CD8-positive, alpha-beta memory T cell (primary cell): ENCODE data around the gene GAPVD1. TPM values are rescaled to one million over a fixed set of nuclear protein-coding genes. Genes with fewer than 3 reads are reported as not detected.

Source experiments
- CTCF ChIA-PET: fragments of 350-600 bp; sonication (Branson Sonifier 250); formaldehyde crosslinking; loops from one replicate; lab custom pipeline; 2021; ENCODE audit warnings: antibody characterized with exemption; lab: Charles Lee
- POLR2A ChIA-PET: fragments of 350-600 bp; sonication (Branson Sonifier 250); formaldehyde crosslinking; loops from one replicate; lab custom pipeline; 2021; ENCODE audit warnings: antibody characterized with exemption; lab: Charles Lee
- DNase-seq, 5 donors: peaks; one replicate each; pipeline versions ENCODE4 v3.0.0 to v3.0.0-alpha.2; 2020 to 2022; ENCODE audit warnings: mixed read lengths in 1 of 5
- H3K27ac ChIP-seq: one replicate; pipeline ENCODE4 v1.7.0; 2013; ENCODE audit warnings: low read depth, mild to moderate bottlenecking, low read length, moderate library complexity
- H3K27me3 ChIP-seq: 2 replicates; pipeline ENCODE4 v1.7.0; 2013; ENCODE audit warnings: low read length, mild to moderate bottlenecking; ENCODE audit not compliant: insufficient read depth, poor library complexity, severe bottlenecking
- H3K36me3 ChIP-seq: 2 replicates; pipeline ENCODE4 v1.7.0; 2013; ENCODE audit warnings: mild to moderate bottlenecking, low read length, moderate library complexity; ENCODE audit not compliant: insufficient read depth
- H3K4me1 ChIP-seq: 2 replicates; pipeline ENCODE4 v1.7.0; 2013; ENCODE audit warnings: mild to moderate bottlenecking, low read length, moderate library complexity; ENCODE audit not compliant: insufficient read depth
- H3K4me3 ChIP-seq: 2 replicates; pipeline ENCODE4 v1.7.0; 2013; ENCODE audit warnings: mild to moderate bottlenecking, low read length
- H3K9me3 ChIP-seq: 2 replicates; pipeline ENCODE4 v1.7.0; 2013; ENCODE audit warnings: mild to moderate bottlenecking, low read length
- H3K27ac Mint-ChIP-seq, 8 donors: one replicate each; pipeline ENCODE4 v1.8.0; 2020 to 2021; ENCODE audit warnings: mixed read lengths in 8 of 8, mild to moderate bottlenecking in 6 of 8, inconsistent platforms in 3 of 8, moderate library complexity in 3 of 8
- H3K27me3 Mint-ChIP-seq, 2 donors: one replicate each; pipeline ENCODE4 v1.8.0; 2020 to 2021; ENCODE audit warnings: mixed read lengths in 2 of 2, mild to moderate bottlenecking in 1 of 2, moderate library complexity in 1 of 2
- H3K36me3 Mint-ChIP-seq, 3 donors: one replicate each; pipeline ENCODE4 v1.8.0; 2020 to 2021; ENCODE audit warnings: mixed read lengths in 3 of 3, inconsistent platforms in 1 of 3, mild to moderate bottlenecking in 1 of 3
- H3K4me1 Mint-ChIP-seq, 3 donors: one replicate each; pipeline ENCODE4 v1.8.0; 2020 to 2021; ENCODE audit warnings: mixed read lengths in 3 of 3, inconsistent platforms in 1 of 3, mild to moderate bottlenecking in 1 of 3
- H3K4me3 Mint-ChIP-seq, 7 donors: one replicate each; pipeline ENCODE4 v1.8.0; 2020 to 2021; ENCODE audit warnings: mixed read lengths in 7 of 7, mild to moderate bottlenecking in 6 of 7, moderate library complexity in 4 of 7, inconsistent platforms in 2 of 7
- H3K9me3 Mint-ChIP-seq, 5 donors: one replicate each; pipeline ENCODE4 v1.8.0; 2020 to 2022; ENCODE audit warnings: mixed read lengths in 5 of 5, mild to moderate bottlenecking in 3 of 5, moderate library complexity in 2 of 5, inconsistent platforms in 1 of 5
- polyA plus RNA-seq: library from polyadenylated mRNA; unstranded; fragments of 300-500 nt; fragmentation: Illumina TruSeq; gene quantifications from one replicate; pipeline ENCODE4 v1.2.3, GENCODE V29; 2021
- total RNA-seq, 2 experiments: library from RNA; stranded (reverse); gene quantifications; one replicate each; pipeline ENCODE4 v1.2.3, GENCODE V29; 2021

The GAPVD1 gene
- total and polyA plus RNA-seq, 3 experiments from 2014 or later, result 42.7 to 55.4 (median 44.8) TPM

DNA sequence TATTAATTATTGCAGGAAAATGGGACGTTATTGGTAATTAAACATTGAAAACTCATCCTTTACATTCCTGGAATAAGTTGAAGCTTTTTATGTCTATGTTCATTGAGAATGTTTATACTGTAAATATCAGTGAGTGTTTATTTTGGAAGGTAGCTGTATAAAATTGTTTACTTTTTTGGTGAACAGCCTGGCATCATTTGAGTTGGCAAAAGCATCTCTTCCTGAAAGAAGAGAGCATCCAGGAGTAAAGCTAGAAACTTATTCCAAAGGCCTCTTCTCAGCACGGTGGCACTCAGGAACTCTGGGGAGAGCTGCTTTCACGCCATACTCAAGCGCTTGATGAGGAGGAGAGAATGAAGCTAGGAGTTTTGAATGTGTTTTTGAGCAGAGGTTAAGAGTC lies 79.9 kb downstream of the GAPVD1 start:
- H3K9me3 ChIP-seq, result no peaks in the 10 kb centered on the region
- no peaks in the 10 kb centered on the region for H3K9me3 Mint-ChIP-seq
- no peak overlapping the region for H3K27ac Mint-ChIP-seq
- POLR2A ChIA-PET, result interaction anchor here (0.5 kb wide), 1 partner anchor 81 kb away, joined by 3 read pairs; no protein-coding TSS in a partner anchor
- no peaks in the 10 kb centered on the region for H3K4me1 ChIP-seq
- CTCF ChIA-PET, result interaction anchor here (0.8 to 1.6 kb wide), 3 partner anchors 16 to 22 kb away, joined by 3 read pairs; no protein-coding TSS in a partner anchor
- no peaks in the 10 kb centered on the region for H3K27me3 Mint-ChIP-seq
- no peaks in the 10 kb centered on the region for H3K27me3 ChIP-seq
- DNase-seq, result no peak
- H3K4me3 Mint-ChIP-seq, result no peak overlapping the region
- no peak overlapping the region for H3K4me3 ChIP-seq
- H3K4me1 Mint-ChIP-seq, result no peaks in the 10 kb centered on the region
- H3K27ac ChIP-seq, result no peak overlapping the region
- peaks cover 41% of the 10 kb centered on the region for H3K36me3 ChIP-seq
- H3K36me3 Mint-ChIP-seq, result peaks cover 4 to 88% (median 16%) of the 10 kb centered on the region in 3 donors

DNA sequence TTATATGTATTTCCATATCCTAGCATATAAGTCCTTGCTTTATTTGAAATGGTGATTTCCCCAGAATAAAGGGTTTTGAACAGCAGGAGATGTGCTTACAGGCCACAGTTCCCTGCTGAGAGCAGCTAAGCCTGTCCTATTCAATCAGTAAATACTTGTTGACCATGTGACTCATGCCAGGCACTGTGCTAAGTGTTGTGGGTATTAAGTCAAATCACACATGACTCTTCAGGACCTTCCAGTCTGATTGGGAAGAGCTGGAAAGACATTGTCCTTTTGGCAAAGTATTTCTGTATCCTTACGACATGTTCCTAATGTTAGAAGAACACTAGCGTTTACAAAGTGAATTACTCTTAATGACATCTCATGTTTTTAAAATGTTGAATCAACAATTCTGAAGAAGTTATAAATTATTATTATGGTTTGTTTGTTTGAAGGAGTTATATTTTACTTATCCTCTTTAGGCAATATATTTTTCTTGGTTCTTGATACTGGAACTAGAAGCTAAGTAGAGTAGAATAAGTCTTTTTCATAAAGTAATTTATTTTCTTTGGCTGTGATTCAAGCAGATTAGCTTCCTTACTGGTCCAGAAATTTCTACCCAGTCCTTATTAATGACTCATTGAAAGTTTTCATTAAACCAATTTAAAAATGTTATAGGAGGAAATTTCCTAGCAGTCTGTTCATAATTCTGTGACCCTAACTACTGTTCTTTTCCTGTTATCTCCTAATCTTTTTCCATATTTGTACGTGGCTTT lies 82.1 kb downstream of the GAPVD1 start:
- Histone ChIP-seq H3K4me1 (no peaks in the 10 kb centered on the region), H3K9me3 (no peaks in the 10 kb centered on the region), H3K27me3 (no peaks in the 10 kb centered on the region), H3K36me3 (peaks cover 54% of the 10 kb centered on the region), H3K4me3 (no peak overlapping the region), H3K27ac (no peak overlapping the region)
- H3K4me3 Mint-ChIP-seq, result no peak overlapping the region
- H3K9me3 Mint-ChIP-seq, result no peaks in the 10 kb centered on the region
- no peaks in the 10 kb centered on the region for H3K27me3 Mint-ChIP-seq
- no peak for DNase-seq
- H3K27ac Mint-ChIP-seq, result no peak overlapping the region
- no peaks in the 10 kb centered on the region for H3K4me1 Mint-ChIP-seq
- peaks cover 8 to 87% (median 17%) of the 10 kb centered on the region in 3 donors for H3K36me3 Mint-ChIP-seq
- POLR2A ChIA-PET, result no interaction called here
- CTCF ChIA-PET, result no interaction called here

DNA sequence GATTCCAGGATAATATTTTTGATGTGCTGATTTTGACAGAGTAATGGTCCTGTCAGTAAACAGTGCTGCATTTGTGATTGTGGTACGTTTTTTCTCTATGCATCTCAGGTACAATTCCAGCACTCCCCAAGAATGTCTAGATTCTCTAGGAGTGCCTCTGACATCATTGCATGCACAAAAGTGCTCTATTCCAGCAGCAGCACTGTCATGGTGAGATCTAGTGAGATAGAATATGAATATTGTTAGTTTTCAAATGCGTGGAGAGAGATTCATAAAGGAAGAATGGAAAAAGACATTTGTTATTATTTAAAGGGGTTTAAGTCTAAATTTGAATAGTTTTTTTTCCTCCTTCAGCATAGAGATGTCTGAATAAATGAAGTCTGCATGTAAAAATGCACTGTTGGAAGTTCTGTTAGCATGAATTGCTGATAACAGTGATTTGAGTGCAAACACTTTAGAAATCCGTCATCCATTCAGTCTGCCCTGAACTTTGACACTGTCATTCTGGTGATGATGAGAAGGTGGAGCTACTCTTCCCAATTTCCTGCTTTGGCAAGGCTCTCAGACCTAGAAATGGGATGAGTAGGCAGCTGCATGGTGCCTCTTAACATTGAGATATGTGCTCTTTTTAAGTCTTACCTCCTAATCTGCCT lies 84.6 kb downstream of the GAPVD1 start:
- H3K36me3 Mint-ChIP-seq, result peaks cover 24 to 90% (median 29%) of the 10 kb centered on the region in 3 donors
- POLR2A ChIA-PET, result no interaction called here
- H3K9me3 Mint-ChIP-seq, result no peaks in the 10 kb centered on the region
- H3K4me1 ChIP-seq, result no peaks in the 10 kb centered on the region
- H3K27ac Mint-ChIP-seq, result no peak overlapping the region
- H3K4me3 ChIP-seq, result no peak overlapping the region
- H3K27ac ChIP-seq, result no peak overlapping the region
- no peak overlapping the region for H3K4me3 Mint-ChIP-seq
- CTCF ChIA-PET, result no interaction called here
- H3K9me3 ChIP-seq, result no peaks in the 10 kb centered on the region
- H3K4me1 Mint-ChIP-seq, result no peaks in the 10 kb centered on the region
- no peaks in the 10 kb centered on the region for H3K27me3 Mint-ChIP-seq
- H3K27me3 ChIP-seq, result no peaks in the 10 kb centered on the region
- no peak for DNase-seq
- H3K36me3 ChIP-seq, result peaks cover 70% of the 10 kb centered on the region

DNA sequence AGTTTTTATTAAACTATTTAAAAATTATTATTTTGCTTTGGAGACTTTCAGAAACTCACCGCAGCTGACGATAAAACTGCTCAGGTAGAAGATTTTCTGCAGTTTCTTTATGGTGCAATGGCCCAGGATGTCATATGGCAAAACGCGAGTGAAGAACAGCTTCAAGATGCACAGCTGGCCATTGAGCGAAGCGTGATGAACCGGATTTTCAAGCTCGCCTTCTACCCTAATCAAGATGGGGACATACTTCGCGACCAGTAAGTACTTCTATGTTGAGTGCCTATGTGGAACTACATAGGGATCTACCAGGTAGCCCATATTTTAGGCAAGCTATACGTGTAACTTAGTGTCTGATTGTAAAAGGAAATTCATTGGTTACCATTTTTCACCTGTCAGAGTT lies 94.0 kb downstream of the GAPVD1 start:
- ChIA-PET CTCF (no interaction called here), POLR2A (no interaction called here)
- Mint-ChIP-seq H3K27me3 (no peaks in the 10 kb centered on the region), H3K36me3 (peaks cover 15 to 91% (median 29%) of the 10 kb centered on the region in 3 donors), H3K27ac (no peak overlapping the region), H3K9me3 (no peaks in the 10 kb centered on the region), H3K4me3 (no peak overlapping the region), H3K4me1 (no peaks in the 10 kb centered on the region)
- Histone ChIP-seq H3K4me1 (no peaks in the 10 kb centered on the region), H3K27me3 (no peaks in the 10 kb centered on the region), H3K9me3 (no peaks in the 10 kb centered on the region), H3K4me3 (no peak overlapping the region), H3K27ac (no peak overlapping the region), H3K36me3 (peaks cover 45% of the 10 kb centered on the region)
- no peak for DNase-seq

DNA sequence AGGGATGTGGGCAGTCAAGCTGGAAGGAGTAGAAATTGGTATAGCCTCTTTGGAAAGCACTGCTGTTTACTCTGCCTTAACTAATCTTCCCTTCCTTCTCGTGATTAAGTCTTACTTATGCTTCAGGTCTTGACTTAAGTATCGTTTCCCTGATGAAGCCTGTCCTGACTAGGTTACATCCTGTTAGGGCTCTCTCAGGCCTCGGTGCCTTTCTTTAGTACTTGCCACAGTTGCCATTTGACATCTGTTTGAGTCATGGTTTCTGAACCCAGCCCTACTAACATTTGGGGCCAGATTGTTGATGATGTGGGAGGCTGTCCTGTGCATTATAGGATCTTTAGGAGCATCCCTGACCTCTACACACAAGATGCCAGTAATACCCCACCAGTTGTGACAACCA lies 94.4 kb downstream of the GAPVD1 start:
- H3K4me3 ChIP-seq, result no peak overlapping the region
- peak overlapping the region in 1 of 8 donors; percentile 51 for H3K27ac Mint-ChIP-seq
- H3K4me1 ChIP-seq, result no peaks in the 10 kb centered on the region
- H3K36me3 ChIP-seq, result peaks cover 45% of the 10 kb centered on the region
- H3K36me3 Mint-ChIP-seq, result peaks cover 12 to 91% (median 26%) of the 10 kb centered on the region in 3 donors
- H3K9me3 Mint-ChIP-seq, result no peaks in the 10 kb centered on the region
- no peak overlapping the region for H3K4me3 Mint-ChIP-seq
- ChIA-PET POLR2A (no interaction called here), CTCF (no interaction called here)
- H3K4me1 Mint-ChIP-seq, result no peaks in the 10 kb centered on the region
- no peaks in the 10 kb centered on the region for H3K27me3 ChIP-seq
- DNase-seq, result no peak
- H3K27ac ChIP-seq, result no peak overlapping the region
- H3K9me3 ChIP-seq, result no peaks in the 10 kb centered on the region
- H3K27me3 Mint-ChIP-seq, result no peaks in the 10 kb centered on the region

DNA sequence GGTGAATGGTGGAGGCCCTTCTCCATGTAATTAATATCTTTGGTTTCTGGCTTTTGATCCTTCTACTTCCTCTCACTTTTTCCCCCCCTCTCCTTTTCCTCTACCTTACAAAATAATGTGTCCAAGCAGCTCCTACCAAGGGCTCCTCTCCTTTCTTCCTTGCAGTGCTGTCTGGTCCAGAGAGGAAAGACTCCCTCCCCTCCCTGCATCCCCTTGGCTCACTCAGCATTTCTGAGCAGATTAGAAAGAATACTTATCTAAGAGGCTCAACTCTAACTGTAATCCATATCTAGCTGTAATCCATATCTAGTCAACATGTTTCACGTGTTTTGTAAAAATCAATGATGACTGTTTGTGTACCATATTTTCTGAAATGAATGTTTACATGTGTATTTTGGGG lies 97.4 kb downstream of the GAPVD1 start:
- ChIA-PET CTCF (interaction anchor here (1.3 kb wide), 1 partner anchor 10 kb away, joined by 4 read pairs; no protein-coding TSS in a partner anchor), POLR2A (interaction anchor here (0.6 kb wide), 1 partner anchor 465 kb away, joined by 3 read pairs; no protein-coding TSS in a partner anchor)
- Histone ChIP-seq H3K9me3 (no peaks in the 10 kb centered on the region), H3K27me3 (no peaks in the 10 kb centered on the region), H3K27ac (no peak overlapping the region), H3K4me1 (no peaks in the 10 kb centered on the region), H3K4me3 (no peak overlapping the region), H3K36me3 (peaks cover 56% of the 10 kb centered on the region)
- Mint-ChIP-seq H3K9me3 (no peaks in the 10 kb centered on the region), H3K27ac (peak overlapping the region in 4 of 8 donors; percentile 8 to 97 (median 60)), H3K4me3 (no peak overlapping the region), H3K4me1 (no peaks in the 10 kb centered on the region), H3K27me3 (no peaks in the 10 kb centered on the region), H3K36me3 (peaks cover 0 to 93% (median 14%) of the 10 kb centered on the region in 3 donors)
- DNase-seq, result no peak

DNA sequence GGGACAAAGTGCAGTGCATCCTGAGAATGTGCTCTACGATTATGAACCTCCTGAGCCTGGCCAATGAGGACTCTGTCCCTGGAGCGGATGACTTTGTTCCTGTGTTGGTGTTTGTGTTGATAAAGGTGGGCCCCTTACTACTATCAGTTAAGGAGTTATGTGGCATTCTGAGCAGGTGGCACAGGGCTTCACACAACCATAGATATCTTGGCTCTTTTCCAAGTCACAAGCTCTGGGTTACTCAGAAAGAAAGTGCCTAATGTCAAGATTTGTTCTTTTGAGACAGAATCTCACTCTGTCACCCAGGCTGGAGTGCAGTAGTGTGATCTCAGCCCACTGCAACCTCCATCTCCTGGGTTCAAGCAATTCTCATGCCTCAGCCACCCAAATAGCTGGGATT lies 99.0 kb downstream of the GAPVD1 start:
- H3K36me3 ChIP-seq, result peaks cover 55% of the 10 kb centered on the region
- no peak for DNase-seq
- Mint-ChIP-seq H3K36me3 (peaks cover 0 to 94% (median 15%) of the 10 kb centered on the region in 3 donors), H3K4me1 (no peaks in the 10 kb centered on the region), H3K27me3 (no peaks in the 10 kb centered on the region), H3K4me3 (no peak overlapping the region), H3K27ac (peak overlapping the region in 1 of 8 donors; percentile 32), H3K9me3 (no peaks in the 10 kb centered on the region)
- no peaks in the 10 kb centered on the region for H3K4me1 ChIP-seq
- no peaks in the 10 kb centered on the region for H3K9me3 ChIP-seq
- no peak overlapping the region for H3K27ac ChIP-seq
- no peak overlapping the region for H3K4me3 ChIP-seq
- CTCF ChIA-PET, result interaction anchor here (1.2 to 1.5 kb wide), 2 partner anchors 11 to 14 kb away, joined by 3 to 8 read pairs; no protein-coding TSS in a partner anchor
- no peaks in the 10 kb centered on the region for H3K27me3 ChIP-seq
- POLR2A ChIA-PET, result no interaction called here
